IMR-90 (cell line): ENCODE measurements around the gene THADA.

Experiments used
- BHLHE40 ChIP-seq: fragments of 150-350 bp; IDR thresholded peaks from 2 replicates; pipeline ENCODE4 v1.6.1; 2016; ENCODE audit warnings: mild to moderate bottlenecking, low read depth, low read length
- CTCF ChIP-seq: conservative IDR thresholded peaks from 2 replicates; pipeline ENCODE4 v1.5.1; 2012; ENCODE audit warnings: mild to moderate bottlenecking, low read depth, low read length, improper control_type of control experiment
- ELK1 ChIP-seq: fragments of 150-350 bp; IDR thresholded peaks from 2 replicates; pipeline ENCODE4 v1.6.1; 2016; ENCODE audit warnings: low read depth, mild to moderate bottlenecking, low read length, moderate library complexity, borderline replicate concordance
- FOS ChIP-seq: fragments of 150-350 bp; IDR thresholded peaks from 2 replicates; pipeline ENCODE4 v1.6.1; 2016; ENCODE audit warnings: low read depth, low read length
- POLR2A ChIP-seq: IDR thresholded peaks from 2 replicates; pipeline ENCODE4 v1.6.1; 2012; ENCODE audit warnings: mild to moderate bottlenecking, low read depth, low read length
- RAD21 ChIP-seq: IDR thresholded peaks from 2 replicates; pipeline ENCODE4 v1.6.1; 2012; ENCODE audit warnings: low read length, improper control_type of control experiment
- USF2 ChIP-seq: fragments of 150-350 bp; IDR thresholded peaks from 2 replicates; pipeline ENCODE4 v1.6.1; 2017; ENCODE audit warnings: mild to moderate bottlenecking, antibody characterized with exemption, low read length, low read depth

- no peak for TF ChIP-seq FOS
- TF ChIP-seq CTCF: no peak
- no peak for TF ChIP-seq POLR2A
- TF ChIP-seq USF2: no peak
- TF ChIP-seq RAD21: no peak
- no peak for TF ChIP-seq BHLHE40
- TF ChIP-seq ELK1: no peak
Measured at GRCh38 chr2:43518718-43519117, 77.1 kb downstream of the THADA start.
